Measurements from ENCODE around the gene CTAGE4.

GRCh38 chr7:144137501-144137900 lies 45.8 kb upstream of the CTAGE4 start:
- TF ChIP-seq, protein P1, sequence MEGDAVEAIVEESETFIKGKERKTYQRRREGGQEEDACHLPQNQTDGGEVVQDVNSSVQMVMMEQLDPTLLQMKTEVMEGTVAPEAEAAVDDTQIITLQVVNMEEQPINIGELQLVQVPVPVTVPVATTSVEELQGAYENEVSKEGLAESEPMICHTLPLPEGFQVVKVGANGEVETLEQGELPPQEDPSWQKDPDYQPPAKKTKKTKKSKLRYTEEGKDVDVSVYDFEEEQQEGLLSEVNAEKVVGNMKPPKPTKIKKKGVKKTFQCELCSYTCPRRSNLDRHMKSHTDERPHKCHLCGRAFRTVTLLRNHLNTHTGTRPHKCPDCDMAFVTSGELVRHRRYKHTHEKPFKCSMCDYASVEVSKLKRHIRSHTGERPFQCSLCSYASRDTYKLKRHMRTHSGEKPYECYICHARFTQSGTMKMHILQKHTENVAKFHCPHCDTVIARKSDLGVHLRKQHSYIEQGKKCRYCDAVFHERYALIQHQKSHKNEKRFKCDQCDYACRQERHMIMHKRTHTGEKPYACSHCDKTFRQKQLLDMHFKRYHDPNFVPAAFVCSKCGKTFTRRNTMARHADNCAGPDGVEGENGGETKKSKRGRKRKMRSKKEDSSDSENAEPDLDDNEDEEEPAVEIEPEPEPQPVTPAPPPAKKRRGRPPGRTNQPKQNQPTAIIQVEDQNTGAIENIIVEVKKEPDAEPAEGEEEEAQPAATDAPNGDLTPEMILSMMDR (IDR thresholded peaks at IDR 0.05), result no peak
- no peak for TF ChIP-seq POLR2AphosphoS5 (IDR thresholded peaks at IDR 0.05; ENCODE audit: low read depth, low read length)
